HG02623 (cell line): ENCODE data around the gene PTPRT.

ENCODE experiments used
- ATAC-seq: cut with Tn5 transposase; IDR thresholded peaks from one replicate; pipeline ENCODE4 v1.9.1; 2021; ENCODE audit warnings: moderate library complexity; ENCODE audit not compliant: unreplicated experiment

The PTPRT gene

GRCh38 chr20:42852691-42853090 lies 337.0 kb downstream of the PTPRT start:
- ATAC-seq, result no peak

- no peak for ATAC-seq
These were observed 342.8 kb downstream of the PTPRT start for GRCh38 chr20:42846784-42847490.

GRCh38 chr20:42844751-42845150 lies 345.0 kb downstream of the PTPRT start:
- no peak for ATAC-seq

GRCh38 chr20:42837456-42837855 lies 352.2 kb downstream of the PTPRT start:
- ATAC-seq, result no peak

- no peak for ATAC-seq
These were observed 353.4 kb downstream of the PTPRT start for GRCh38 chr20:42836339-42836738.

- no peak for ATAC-seq
These were observed 381.8 kb downstream of the PTPRT start for GRCh38 chr20:42807876-42808275.

GRCh38 chr20:42795111-42795695 lies 394.5 kb downstream of the PTPRT start:
- no peak for ATAC-seq

- no peak for ATAC-seq
These were observed 397.7 kb downstream of the PTPRT start for GRCh38 chr20:42792052-42792451.

- ATAC-seq, result no peak
These were observed 399.6 kb downstream of the PTPRT start for GRCh38 chr20:42790111-42790510.

- no peak for ATAC-seq
These were observed 401.0 kb downstream of the PTPRT start for GRCh38 chr20:42788707-42789106.

GRCh38 chr20:42785041-42785440 lies 404.7 kb downstream of the PTPRT start:
- no peak for ATAC-seq

GRCh38 chr20:42779216-42779615 lies 410.5 kb downstream of the PTPRT start:
- ATAC-seq, result no peak

- ATAC-seq, result no peak
These were observed 413.8 kb downstream of the PTPRT start for GRCh38 chr20:42775866-42776265.

GRCh38 chr20:42775037-42775436 lies 414.7 kb downstream of the PTPRT start:
- no peak for ATAC-seq

- ATAC-seq, result no peak
These were observed 426.7 kb downstream of the PTPRT start for GRCh38 chr20:42763015-42763414.

- ATAC-seq, result no peak
These were observed 432.7 kb downstream of the PTPRT start for GRCh38 chr20:42756991-42757390.

- ATAC-seq, result no peak
These were observed 435.0 kb downstream of the PTPRT start for GRCh38 chr20:42754706-42755105.

- ATAC-seq, result no peak
These were observed 437.1 kb downstream of the PTPRT start for GRCh38 chr20:42752620-42753019.

- ATAC-seq, result no peak
These were observed 440.1 kb downstream of the PTPRT start for GRCh38 chr20:42749556-42749955.

GRCh38 chr20:42747765-42748411 lies 441.8 kb downstream of the PTPRT start:
- ATAC-seq, result no peak

GRCh38 chr20:42744756-42745465 lies 444.8 kb downstream of the PTPRT start:
- ATAC-seq, result no peak

- no peak for ATAC-seq
These were observed 446.8 kb downstream of the PTPRT start for GRCh38 chr20:42742926-42743325.
